WTC11 (cell line): ENCODE results near the gene ZBTB6. TPM values are rescaled to one million over a fixed set of nuclear protein-coding genes. Genes with fewer than 3 reads are reported as not detected.

Experiments
- ATAC-seq: fragments of 200-7000 bp; cut with Tn5 transposase; 2 replicates; pipeline ENCODE4 v1.10.0; 2021; ENCODE audit warnings: mild to moderate bottlenecking, moderate library complexity
- CTCF ChIA-PET: fragments of 300-600 bp; sonication (Branson Sonifier 250); formaldehyde crosslinking; loops from one replicate; lab custom pipeline; 2021; ENCODE audit warnings: antibody characterized with exemption; lab: Charles Lee
- POLR2A ChIA-PET: fragments of 350-600 bp; sonication (Branson Sonifier 250); formaldehyde crosslinking; loops from one replicate; lab custom pipeline; 2021; ENCODE audit warnings: antibody characterized with exemption; lab: Charles Lee
- DNase-seq: peaks from one replicate; pipeline ENCODE4 v3.0.0; 2021; ENCODE audit warnings: low spot score
- H3K27ac Mint-ChIP-seq: 2 replicates; pipeline ENCODE4 v1.8.0; 2021; ENCODE audit warnings: mixed read lengths
- H3K27me3 Mint-ChIP-seq: 2 replicates; pipeline ENCODE4 v1.8.0; 2021; ENCODE audit warnings: low read depth, mild to moderate bottlenecking, moderate library complexity, mixed read lengths
- H3K36me3 Mint-ChIP-seq: 2 replicates; pipeline ENCODE4 v1.8.0; 2021; ENCODE audit warnings: mixed read lengths
- H3K4me1 Mint-ChIP-seq: 2 replicates; pipeline ENCODE4 v1.8.0; 2022; ENCODE audit warnings: mixed read lengths
- H3K4me3 Mint-ChIP-seq: 2 replicates; pipeline ENCODE4 v1.8.0; 2021; ENCODE audit warnings: mild to moderate bottlenecking, moderate library complexity, mixed read lengths
- H3K9me3 Mint-ChIP-seq: 2 replicates; pipeline ENCODE4 v1.8.0; 2021; ENCODE audit warnings: mixed read lengths
- ATF1 ChIP-seq: sonication (generic); formaldehyde crosslinking; IDR thresholded peaks from 2 replicates; pipeline ENCODE4 v1.8.1; 2023; ENCODE audit warnings: mild to moderate bottlenecking, moderate library complexity, missing genetic modification reagents
- CBFB ChIP-seq: sonication (generic); formaldehyde crosslinking; IDR thresholded peaks from 2 replicates; pipeline ENCODE4 v1.8.1; 2022; ENCODE audit warnings: mild to moderate bottlenecking, low read depth, missing genetic modification reagents
- EMX1 ChIP-seq: fragments of 250-450 bp; sonication (Bioruptor Pico); IDR thresholded peaks from 2 replicates; pipeline ENCODE4 v1.8.0; 2021; ENCODE audit warnings: mild to moderate bottlenecking
- ETV6 ChIP-seq: sonication (generic); formaldehyde crosslinking; IDR thresholded peaks from 2 replicates; pipeline ENCODE4 v1.8.1; 2022; ENCODE audit warnings: mild to moderate bottlenecking, missing genetic modification reagents
- FOXP1 ChIP-seq: sonication (generic); formaldehyde crosslinking; IDR thresholded peaks from 2 replicates; pipeline ENCODE4 v1.8.0; 2022; ENCODE audit warnings: missing genetic modification reagents, mild to moderate bottlenecking, moderate library complexity, borderline replicate concordance
- HMGXB4 ChIP-seq: sonication (generic); formaldehyde crosslinking; IDR thresholded peaks from 2 replicates; pipeline ENCODE4 v1.8.1; 2023; ENCODE audit warnings: mild to moderate bottlenecking, moderate library complexity, missing genetic modification reagents
- NFYB ChIP-seq: sonication (generic); formaldehyde crosslinking; conservative IDR thresholded peaks from 2 replicates; pipeline ENCODE4 v1.8.0; 2022; ENCODE audit warnings: low read depth, missing genetic modification reagents
- SMAD3 ChIP-seq: sonication (generic); formaldehyde crosslinking; IDR thresholded peaks from 2 replicates; pipeline ENCODE4 v1.8.0; 2022; ENCODE audit warnings: missing genetic modification reagents, mild to moderate bottlenecking, borderline replicate concordance
- SP1 ChIP-seq: sonication (generic); formaldehyde crosslinking; conservative IDR thresholded peaks from 2 replicates; pipeline ENCODE4 v1.8.1; 2022; ENCODE audit warnings: missing genetic modification reagents
- TEAD1 ChIP-seq: sonication (generic); formaldehyde crosslinking; IDR thresholded peaks from 2 replicates; pipeline ENCODE4 v1.8.0; 2022; ENCODE audit warnings: mild to moderate bottlenecking, missing genetic modification reagents
- TP53 ChIP-seq: sonication (generic); formaldehyde crosslinking; IDR thresholded peaks from 2 replicates; pipeline ENCODE4 v1.8.1; 2023; ENCODE audit warnings: mild to moderate bottlenecking, missing genetic modification reagents
- ZNF121 ChIP-seq: sonication (generic); formaldehyde crosslinking; IDR thresholded peaks from 2 replicates; pipeline ENCODE4 v1.8.0; 2023; ENCODE audit warnings: missing genetic modification reagents
- ZNF138 ChIP-seq: sonication (generic); formaldehyde crosslinking; conservative IDR thresholded peaks from 2 replicates; pipeline ENCODE4 v1.8.1; 2022; ENCODE audit warnings: mild to moderate bottlenecking, moderate library complexity, missing genetic modification reagents
- ZNF232 ChIP-seq: sonication (generic); formaldehyde crosslinking; IDR thresholded peaks from 2 replicates; pipeline ENCODE4 v1.8.0; 2022; ENCODE audit warnings: mild to moderate bottlenecking, missing genetic modification reagents
- ZNF416 ChIP-seq: fragments of 250-450 bp; sonication (Bioruptor Pico); IDR thresholded peaks from 2 replicates; pipeline ENCODE4 v1.9.0; 2021; ENCODE audit warnings: mild to moderate bottlenecking, inconsistent platforms
- total RNA-seq: library from RNA; stranded (reverse); gene quantifications from 3 replicates; pipeline ENCODE4 v1.2.3, GENCODE V29; 2021
- TF ChIP-seq, protein P1 (sequence below): fragments of 250-450 bp; sonication (Bioruptor Pico); IDR thresholded peaks from 2 replicates; pipeline ENCODE4 v1.8.0; 2021; ENCODE audit warnings: mild to moderate bottlenecking
- TF ChIP-seq, protein P2 (sequence below): sonication (generic); formaldehyde crosslinking; IDR thresholded peaks from 2 replicates; pipeline ENCODE4 v1.8.1; 2023; ENCODE audit warnings: mild to moderate bottlenecking, missing genetic modification reagents, moderate library complexity
- TF ChIP-seq, protein P3 (sequence below): sonication (generic); formaldehyde crosslinking; IDR thresholded peaks from 2 replicates; pipeline ENCODE4 v1.8.0; 2023; ENCODE audit warnings: mild to moderate bottlenecking, missing genetic modification reagents
- TF ChIP-seq, protein P4 (sequence below): sonication (generic); formaldehyde crosslinking; IDR thresholded peaks from 2 replicates; pipeline ENCODE4 v1.8.0; 2023; ENCODE audit warnings: missing genetic modification reagents
- TF ChIP-seq, protein P5 (sequence below): sonication (generic); formaldehyde crosslinking; IDR thresholded peaks from 2 replicates; pipeline ENCODE4 v1.8.1; 2022; ENCODE audit warnings: missing genetic modification reagents, borderline replicate concordance

ZBTB6 gene
- total RNA-seq, 1 experiment from 2014 or later, result 9.0 TPM

- Mint-ChIP-seq H3K9me3 (no peaks in the 10 kb centered on the region), H3K4me3 (peak overlapping the region; percentile 92), H3K36me3 (peaks cover 9% of the 10 kb centered on the region), H3K27ac (peak overlapping the region; percentile 99), H3K27me3 (no peaks in the 10 kb centered on the region; the same call in 1 of the 2 replicates), H3K4me1 (peaks cover 29% of the 10 kb centered on the region)
- CTCF ChIA-PET, result no interaction called here
- POLR2A ChIA-PET, result interaction anchor here (1.3 to 2.3 kb wide), 5 partner anchors 7 to 37 kb away, joined by 4 to 44 read pairs (median 11); partner anchors contain the start of genes RC3H2, ZBTB26 and ZBTB6
- TF ChIP-seq CBFB (CRISPR knock-in tag), result no peak
- 0 out of 2 replicates have a peak, but pooled peaks have one; percentile 10 for TF ChIP-seq HMGXB4 (CRISPR knock-in tag)
- no peak for ATAC-seq
- no peak for DNase-seq
Measured at GRCh38 chr9:122941582-122942234, 28.6 kb upstream of the ZBTB6 start.

GRCh38 chr9:122940749-122941581, 27.8 kb upstream of the ZBTB6 start, which contains the start of gene RABGAP1:
Gene RABGAP1 (plus strand): TSS chr9:122941020. CDS start chr9:122957060, 16,040 bp downstream.
- Mint-ChIP-seq H3K4me3 (peak within 1 kb of the TSS; percentile 92), H3K9me3 (no peaks in the 10 kb centered on the region), H3K36me3 (peaks cover 16% of the 10 kb centered on the region), H3K4me1 (peaks cover 22% of the 10 kb centered on the region), H3K27me3 (no peaks in the 10 kb centered on the region; the same call in 1 of the 2 replicates), H3K27ac (peak within 1 kb of the TSS; percentile 99)
- ChIA-PET CTCF (interaction anchor here (0.7 to 1.5 kb wide), 3 partner anchors 9 to 409 kb away, joined by 3 to 10 read pairs (median 5); partner anchors contain the start of gene ZBTB26), POLR2A (interaction anchor here (0.5 to 2.3 kb wide), 11 partner anchors 8 to 1974 kb away, joined by 3 to 44 read pairs (median 4); partner anchors contain the start of genes RC3H2, ZBTB26 and ZBTB6)
- ATAC-seq, result peak; percentile 99
- DNase-seq, result peak; percentile 100
- peak; percentile 91 for TF ChIP-seq ZNF416 (CRISPR knock-in tag)
- peak; percentile 72; the same call in 1 of the 2 replicates for TF ChIP-seq FOXP1 (CRISPR knock-in tag)
- TF ChIP-seq, protein P1, sequence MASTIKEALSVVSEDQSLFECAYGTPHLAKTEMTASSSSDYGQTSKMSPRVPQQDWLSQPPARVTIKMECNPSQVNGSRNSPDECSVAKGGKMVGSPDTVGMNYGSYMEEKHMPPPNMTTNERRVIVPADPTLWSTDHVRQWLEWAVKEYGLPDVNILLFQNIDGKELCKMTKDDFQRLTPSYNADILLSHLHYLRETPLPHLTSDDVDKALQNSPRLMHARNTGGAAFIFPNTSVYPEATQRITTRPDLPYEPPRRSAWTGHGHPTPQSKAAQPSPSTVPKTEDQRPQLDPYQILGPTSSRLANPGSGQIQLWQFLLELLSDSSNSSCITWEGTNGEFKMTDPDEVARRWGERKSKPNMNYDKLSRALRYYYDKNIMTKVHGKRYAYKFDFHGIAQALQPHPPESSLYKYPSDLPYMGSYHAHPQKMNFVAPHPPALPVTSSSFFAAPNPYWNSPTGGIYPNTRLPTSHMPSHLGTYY (CRISPR knock-in tag), result 0 out of 2 replicates have a peak, but pooled peaks have one; percentile 39
- peak; percentile 52; the same call in 1 of the 2 replicates for TF ChIP-seq HMGXB4 (CRISPR knock-in tag)
- 0 out of 2 replicates have a peak, but pooled peaks have one; percentile 24 for TF ChIP-seq SMAD3 (CRISPR knock-in tag)
- TF ChIP-seq, protein P2, sequence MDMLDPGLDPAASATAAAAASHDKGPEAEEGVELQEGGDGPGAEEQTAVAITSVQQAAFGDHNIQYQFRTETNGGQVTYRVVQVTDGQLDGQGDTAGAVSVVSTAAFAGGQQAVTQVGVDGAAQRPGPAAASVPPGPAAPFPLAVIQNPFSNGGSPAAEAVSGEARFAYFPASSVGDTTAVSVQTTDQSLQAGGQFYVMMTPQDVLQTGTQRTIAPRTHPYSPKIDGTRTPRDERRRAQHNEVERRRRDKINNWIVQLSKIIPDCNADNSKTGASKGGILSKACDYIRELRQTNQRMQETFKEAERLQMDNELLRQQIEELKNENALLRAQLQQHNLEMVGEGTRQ (CRISPR knock-in tag), result peak; percentile 72
- 0 out of 2 replicates have a peak, but pooled peaks have one; percentile 22 for TF ChIP-seq ZNF232 (CRISPR knock-in tag)
- TF ChIP-seq ZNF138 (CRISPR knock-in tag), result no peak
- TF ChIP-seq, protein P3, sequence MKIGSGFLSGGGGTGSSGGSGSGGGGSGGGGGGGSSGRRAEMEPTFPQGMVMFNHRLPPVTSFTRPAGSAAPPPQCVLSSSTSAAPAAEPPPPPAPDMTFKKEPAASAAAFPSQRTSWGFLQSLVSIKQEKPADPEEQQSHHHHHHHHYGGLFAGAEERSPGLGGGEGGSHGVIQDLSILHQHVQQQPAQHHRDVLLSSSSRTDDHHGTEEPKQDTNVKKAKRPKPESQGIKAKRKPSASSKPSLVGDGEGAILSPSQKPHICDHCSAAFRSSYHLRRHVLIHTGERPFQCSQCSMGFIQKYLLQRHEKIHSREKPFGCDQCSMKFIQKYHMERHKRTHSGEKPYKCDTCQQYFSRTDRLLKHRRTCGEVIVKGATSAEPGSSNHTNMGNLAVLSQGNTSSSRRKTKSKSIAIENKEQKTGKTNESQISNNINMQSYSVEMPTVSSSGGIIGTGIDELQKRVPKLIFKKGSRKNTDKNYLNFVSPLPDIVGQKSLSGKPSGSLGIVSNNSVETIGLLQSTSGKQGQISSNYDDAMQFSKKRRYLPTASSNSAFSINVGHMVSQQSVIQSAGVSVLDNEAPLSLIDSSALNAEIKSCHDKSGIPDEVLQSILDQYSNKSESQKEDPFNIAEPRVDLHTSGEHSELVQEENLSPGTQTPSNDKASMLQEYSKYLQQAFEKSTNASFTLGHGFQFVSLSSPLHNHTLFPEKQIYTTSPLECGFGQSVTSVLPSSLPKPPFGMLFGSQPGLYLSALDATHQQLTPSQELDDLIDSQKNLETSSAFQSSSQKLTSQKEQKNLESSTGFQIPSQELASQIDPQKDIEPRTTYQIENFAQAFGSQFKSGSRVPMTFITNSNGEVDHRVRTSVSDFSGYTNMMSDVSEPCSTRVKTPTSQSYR (CRISPR knock-in tag), result peak; percentile 42; the same call in 1 of the 2 replicates
- TF ChIP-seq TEAD1, result 0 out of 2 replicates have a peak, but pooled peaks have one; percentile 14
- TF ChIP-seq ATF1, result no peak
- TF ChIP-seq, protein P4, sequence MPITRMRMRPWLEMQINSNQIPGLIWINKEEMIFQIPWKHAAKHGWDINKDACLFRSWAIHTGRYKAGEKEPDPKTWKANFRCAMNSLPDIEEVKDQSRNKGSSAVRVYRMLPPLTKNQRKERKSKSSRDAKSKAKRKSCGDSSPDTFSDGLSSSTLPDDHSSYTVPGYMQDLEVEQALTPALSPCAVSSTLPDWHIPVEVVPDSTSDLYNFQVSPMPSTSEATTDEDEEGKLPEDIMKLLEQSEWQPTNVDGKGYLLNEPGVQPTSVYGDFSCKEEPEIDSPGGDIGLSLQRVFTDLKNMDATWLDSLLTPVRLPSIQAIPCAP, result 0 out of 2 replicates have a peak, but pooled peaks have one; percentile 44
- TF ChIP-seq SP1, result peak; percentile 90
- TF ChIP-seq ETV6 (CRISPR knock-in tag), result peak; percentile 61; the same call in 1 of the 2 replicates
- TF ChIP-seq ZNF121, result no peak
- TF ChIP-seq, protein P5, sequence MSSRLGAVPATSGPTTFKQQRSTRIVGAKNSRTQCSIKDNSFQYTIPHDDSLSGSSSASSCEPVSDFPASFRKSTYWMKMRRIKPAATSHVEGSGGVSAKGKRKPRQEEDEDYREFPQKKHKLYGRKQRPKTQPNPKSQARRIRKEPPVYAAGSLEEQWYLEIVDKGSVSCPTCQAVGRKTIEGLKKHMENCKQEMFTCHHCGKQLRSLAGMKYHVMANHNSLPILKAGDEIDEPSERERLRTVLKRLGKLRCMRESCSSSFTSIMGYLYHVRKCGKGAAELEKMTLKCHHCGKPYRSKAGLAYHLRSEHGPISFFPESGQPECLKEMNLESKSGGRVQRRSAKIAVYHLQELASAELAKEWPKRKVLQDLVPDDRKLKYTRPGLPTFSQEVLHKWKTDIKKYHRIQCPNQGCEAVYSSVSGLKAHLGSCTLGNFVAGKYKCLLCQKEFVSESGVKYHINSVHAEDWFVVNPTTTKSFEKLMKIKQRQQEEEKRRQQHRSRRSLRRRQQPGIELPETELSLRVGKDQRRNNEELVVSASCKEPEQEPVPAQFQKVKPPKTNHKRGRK (CRISPR knock-in tag), result no peak
- TF ChIP-seq TP53 (CRISPR knock-in tag), result 0 out of 2 replicates have a peak, but pooled peaks have one; percentile 57
- no peak for TF ChIP-seq EMX1 (CRISPR knock-in tag)
- peak; percentile 56 for TF ChIP-seq NFYB (CRISPR knock-in tag)
